DMS 273 (cell line): ENCODE data around the gene XCL2.
A peak's percentile ranks its signal among the peaks of the same experiment; 100 is the strongest.
"Not testable (repeated sequence)": the region's sequence is repeated elsewhere in the genome, so short reads cannot be mapped to it uniquely, and the experiment has no call there.

ENCODE experiments used
- DNase-seq: peaks from one replicate; lab custom pipeline; 2025; ENCODE audit not compliant: unreplicated experiment; lab: John Stamatoyannopoulos, UW

Gene XCL2

GRCh38 chr1:168543840-168544498 is at the start of gene XCL2:
XCL2 (minus strand) TSS chr1:168543997; CDS start chr1:168543964, 33 bp downstream.
- not testable (repeated sequence) for DNase-seq

GRCh38 chr1:168591641-168592250 is 47.9 kb upstream of the XCL2 start:
- no peak for DNase-seq

- no peak for DNase-seq
These were observed 47.3 kb upstream of the XCL2 start for GRCh38 chr1:168591066-168591465.

- DNase-seq = no peak
These were observed 45.4 kb upstream of the XCL2 start for GRCh38 chr1:168589167-168589566.

- no peak for DNase-seq
These were observed 42.1 kb upstream of the XCL2 start for GRCh38 chr1:168585937-168586336.

GRCh38 chr1:168585191-168585590 is 41.4 kb upstream of the XCL2 start:
- no peak for DNase-seq

GRCh38 chr1:168583571-168583970 is 39.8 kb upstream of the XCL2 start:
- DNase-seq = no peak

- DNase-seq = no peak
These were observed 39.0 kb upstream of the XCL2 start for GRCh38 chr1:168582688-168583336.

GRCh38 chr1:168581817-168582572 is 38.2 kb upstream of the XCL2 start:
- DNase-seq = no peak

GRCh38 chr1:168580991-168581390 is 37.2 kb upstream of the XCL2 start:
- not testable (repeated sequence) for DNase-seq

- not testable (repeated sequence) for DNase-seq
These were observed 36.5 kb upstream of the XCL2 start for GRCh38 chr1:168580290-168580689.

GRCh38 chr1:168578531-168579185 is 34.9 kb upstream of the XCL2 start:
- not testable (repeated sequence) for DNase-seq

- not testable (repeated sequence) for DNase-seq
These were observed 32.5 kb upstream of the XCL2 start, which contains the start of gene XCL1 for GRCh38 chr1:168576245-168576688. XCL1 (plus strand) TSS chr1:168576605; CDS start chr1:168576638, 33 bp downstream.

GRCh38 chr1:168574234-168574633 is 30.4 kb upstream of the XCL2 start:
- peak; percentile 47 for DNase-seq

GRCh38 chr1:168572633-168573032 is 28.8 kb upstream of the XCL2 start:
- DNase-seq = no peak

GRCh38 chr1:168570652-168571051 is 26.9 kb upstream of the XCL2 start:
- DNase-seq = no peak

- no peak for DNase-seq
These were observed 24.5 kb upstream of the XCL2 start for GRCh38 chr1:168568346-168568745.

- no peak for DNase-seq
These were observed 23.8 kb upstream of the XCL2 start for GRCh38 chr1:168567568-168567967.

GRCh38 chr1:168567007-168567406 is 23.2 kb upstream of the XCL2 start:
- DNase-seq = no peak

GRCh38 chr1:168565825-168566224 is 22.0 kb upstream of the XCL2 start:
- no peak for DNase-seq

GRCh38 chr1:168561989-168562388 is 18.2 kb upstream of the XCL2 start:
- no peak for DNase-seq
